UCSD-AML1 (cell line): Measurements from ENCODE around the gene GDF7.

ENCODE experiments used
- DNase-seq: peaks from one replicate; lab custom pipeline; 2025; ENCODE audit not compliant: unreplicated experiment; lab: John Stamatoyannopoulos, UW

GDF7 gene

GRCh38 chr2:20627712-20628380 lies 39.1 kb upstream of the GDF7 start:
- DNase-seq = no peak

- no peak for DNase-seq
Measured at GRCh38 chr2:20629181-20629580, 37.8 kb upstream of the GDF7 start.

GRCh38 chr2:20629581-20630171 lies 37.3 kb upstream of the GDF7 start:
- no peak for DNase-seq

DNA sequence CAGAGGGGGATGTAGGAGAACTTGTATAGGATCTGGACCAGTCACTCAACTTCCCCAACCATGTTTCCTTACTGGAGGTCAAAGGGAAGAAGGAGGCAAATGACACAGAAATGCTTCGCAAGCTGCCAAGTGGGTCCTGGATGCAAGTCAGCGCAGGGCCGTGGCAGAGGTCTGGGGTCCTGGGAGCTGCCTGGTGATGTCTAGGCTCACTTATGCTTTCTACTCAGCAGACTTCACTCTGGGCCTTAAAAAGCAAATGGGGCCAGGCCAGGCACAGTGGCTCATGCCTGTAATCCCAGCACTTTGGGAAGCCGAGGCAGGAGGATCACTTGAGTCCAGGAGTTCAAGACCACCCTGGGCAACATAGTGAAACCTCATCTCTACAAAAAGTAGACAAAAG lies 36.0 kb upstream of the GDF7 start:
- no peak for DNase-seq

- no peak for DNase-seq
Measured at GRCh38 chr2:20631617-20632307, 35.2 kb upstream of the GDF7 start.

DNA sequence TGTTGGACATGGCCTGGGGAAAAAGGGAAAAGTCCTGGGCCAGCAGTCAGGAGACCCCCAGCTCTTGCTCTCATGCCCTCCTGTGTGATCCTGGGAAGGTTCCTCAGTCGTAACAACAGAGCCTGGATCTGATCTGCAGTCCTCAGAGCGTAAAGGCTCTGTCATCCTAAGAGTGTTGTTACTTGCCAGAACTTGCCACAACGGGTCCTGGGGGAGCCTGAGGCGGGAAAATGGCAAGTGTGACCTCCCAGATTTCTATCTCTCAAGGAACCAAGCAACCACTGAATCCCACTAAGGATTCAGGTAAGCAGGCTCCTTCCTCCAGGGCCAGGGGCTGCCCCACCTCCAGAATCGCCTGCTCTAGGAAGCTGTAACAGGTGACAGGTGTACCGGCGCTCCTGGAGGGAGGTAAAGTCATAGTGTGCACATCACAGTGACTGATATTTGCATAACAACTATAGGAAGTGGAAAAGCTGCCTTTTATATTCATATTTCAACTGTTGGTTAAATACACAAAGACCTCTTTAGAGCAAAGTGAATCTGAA lies 34.4 kb upstream of the GDF7 start:
- DNase-seq = no peak

- no peak for DNase-seq
Measured at GRCh38 chr2:20633001-20633400, 33.9 kb upstream of the GDF7 start.

- DNase-seq = no peak
Measured at GRCh38 chr2:20633794-20634506, 33.0 kb upstream of the GDF7 start.

DNA sequence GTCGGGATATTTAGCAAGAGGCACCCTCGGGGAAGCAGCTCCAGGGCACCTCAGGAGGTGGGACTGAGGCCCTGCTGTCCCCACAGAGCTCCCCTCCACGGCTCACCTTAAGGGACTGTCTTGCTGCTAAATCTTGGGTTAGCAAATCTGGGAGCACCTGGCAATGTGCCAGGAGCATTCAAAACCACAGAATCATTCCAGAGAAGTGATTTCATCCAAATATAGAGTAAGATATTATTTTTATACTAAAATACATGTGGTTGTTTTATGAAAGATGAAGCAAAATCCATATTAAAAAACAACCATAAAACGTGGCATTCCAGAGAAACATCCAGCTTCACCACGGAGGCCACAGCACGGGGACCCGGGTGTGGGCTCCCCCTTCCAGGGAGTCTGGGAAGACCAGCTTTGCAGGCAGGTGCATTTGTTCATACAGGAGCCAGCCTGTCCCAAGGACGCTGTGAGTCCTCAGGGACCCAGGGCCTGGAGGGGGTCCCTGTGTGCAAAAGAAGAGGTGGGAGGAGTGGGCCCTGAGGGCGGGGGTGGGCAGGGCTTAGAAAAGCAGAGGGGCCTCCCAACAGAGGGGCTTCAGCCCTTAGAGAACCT lies 32.3 kb upstream of the GDF7 start:
- DNase-seq = no peak

DNA sequence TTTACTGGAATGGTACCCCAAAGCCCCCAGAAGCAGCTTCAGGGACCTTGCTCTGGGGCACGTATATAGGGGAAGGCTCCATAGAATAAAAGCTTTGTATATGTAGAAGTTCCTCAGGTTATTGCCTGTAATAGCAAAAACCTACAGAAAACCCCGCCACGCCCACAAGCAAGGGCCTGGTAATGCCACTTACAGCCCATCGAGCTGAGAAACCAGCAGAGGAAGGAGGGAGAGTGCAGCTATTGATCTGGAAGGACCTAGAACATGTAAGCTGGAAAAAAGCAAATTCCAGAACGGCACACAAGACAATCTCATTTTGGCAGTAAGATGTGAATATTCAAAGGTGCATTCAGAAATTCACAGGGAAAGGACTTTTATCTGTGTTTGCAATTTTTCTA lies 31.8 kb upstream of the GDF7 start:
- no peak for DNase-seq

- peak; percentile 55 for DNase-seq
Measured at GRCh38 chr2:20635675-20636584, 31.0 kb upstream of the GDF7 start.

DNA sequence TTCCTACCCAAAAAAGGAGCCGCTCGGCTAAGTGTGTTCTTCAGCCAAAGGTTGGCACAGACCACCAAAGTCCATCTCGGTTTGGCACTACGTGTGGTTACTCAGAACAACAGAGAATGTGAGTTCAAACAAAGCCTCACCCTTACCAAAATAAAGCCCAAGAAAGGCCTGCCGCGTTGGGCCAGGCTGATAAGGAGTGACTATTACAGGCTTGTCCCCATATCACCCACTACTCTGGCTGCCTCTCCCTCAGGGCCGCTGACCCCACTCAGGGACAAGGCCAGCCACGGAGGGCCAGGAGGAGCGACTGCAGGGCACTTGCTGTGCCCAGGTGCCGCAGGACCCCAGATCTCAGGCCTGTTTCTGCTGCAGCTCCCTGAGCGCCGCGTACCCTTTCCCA lies 29.8 kb upstream of the GDF7 start:
- DNase-seq = no peak

DNA sequence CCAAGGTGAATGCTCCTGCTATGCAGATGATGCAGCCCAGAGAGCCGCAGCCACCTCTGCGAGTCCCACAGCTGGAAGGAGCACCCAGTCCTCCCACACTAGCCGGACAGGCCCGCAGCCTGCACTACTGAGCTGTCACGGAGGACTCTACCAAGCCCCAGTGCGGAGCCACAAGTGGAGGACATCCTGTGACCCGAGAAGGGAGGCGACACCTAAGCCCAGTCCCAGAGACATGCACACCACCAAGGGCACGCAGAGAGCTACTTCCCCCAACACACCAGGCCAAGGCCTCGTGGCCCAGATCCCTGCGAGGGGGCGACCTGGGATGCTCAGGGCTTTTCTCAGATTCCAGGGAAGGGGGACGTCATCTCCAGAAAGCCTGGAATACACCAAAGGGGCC lies 28.9 kb upstream of the GDF7 start:
- DNase-seq = no peak

- DNase-seq = no peak
Measured at GRCh38 chr2:20638646-20639430, 28.1 kb upstream of the GDF7 start.

DNA sequence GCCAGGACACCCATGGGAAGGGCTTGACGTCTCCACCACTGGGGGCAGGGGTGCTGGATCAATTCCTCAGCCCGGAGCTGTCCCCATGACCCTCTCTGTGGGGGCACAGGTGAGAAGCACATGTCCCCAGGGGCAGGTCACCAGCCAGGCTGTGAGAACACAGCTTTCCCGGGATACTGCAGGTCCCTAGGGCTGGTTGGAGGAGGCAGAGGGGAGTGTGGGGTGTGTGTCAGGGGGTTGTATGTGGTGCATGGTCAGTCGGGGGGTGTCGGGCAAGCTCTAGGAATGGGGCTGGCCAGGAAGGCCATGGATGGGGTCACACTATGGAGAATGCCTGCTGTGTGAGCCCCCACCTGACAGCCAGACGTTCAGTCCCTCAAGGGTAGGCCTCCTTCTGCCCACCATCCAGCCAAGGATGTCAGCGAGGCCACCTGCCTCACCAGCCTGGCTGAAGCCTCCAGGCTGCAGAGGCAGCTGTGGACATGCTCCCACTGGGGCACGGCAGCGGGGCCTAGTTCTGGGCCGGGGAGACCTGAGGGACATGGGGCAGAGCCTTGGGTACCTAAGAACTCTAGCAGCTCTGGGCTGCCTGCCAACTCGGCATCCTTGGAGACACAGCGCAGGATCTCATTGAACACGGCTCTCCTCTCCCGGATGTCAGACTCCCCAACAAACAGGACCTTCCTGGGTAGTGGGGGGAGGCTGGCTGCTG lies 26.4 kb upstream of the GDF7 start:
- no peak for DNase-seq

DNA sequence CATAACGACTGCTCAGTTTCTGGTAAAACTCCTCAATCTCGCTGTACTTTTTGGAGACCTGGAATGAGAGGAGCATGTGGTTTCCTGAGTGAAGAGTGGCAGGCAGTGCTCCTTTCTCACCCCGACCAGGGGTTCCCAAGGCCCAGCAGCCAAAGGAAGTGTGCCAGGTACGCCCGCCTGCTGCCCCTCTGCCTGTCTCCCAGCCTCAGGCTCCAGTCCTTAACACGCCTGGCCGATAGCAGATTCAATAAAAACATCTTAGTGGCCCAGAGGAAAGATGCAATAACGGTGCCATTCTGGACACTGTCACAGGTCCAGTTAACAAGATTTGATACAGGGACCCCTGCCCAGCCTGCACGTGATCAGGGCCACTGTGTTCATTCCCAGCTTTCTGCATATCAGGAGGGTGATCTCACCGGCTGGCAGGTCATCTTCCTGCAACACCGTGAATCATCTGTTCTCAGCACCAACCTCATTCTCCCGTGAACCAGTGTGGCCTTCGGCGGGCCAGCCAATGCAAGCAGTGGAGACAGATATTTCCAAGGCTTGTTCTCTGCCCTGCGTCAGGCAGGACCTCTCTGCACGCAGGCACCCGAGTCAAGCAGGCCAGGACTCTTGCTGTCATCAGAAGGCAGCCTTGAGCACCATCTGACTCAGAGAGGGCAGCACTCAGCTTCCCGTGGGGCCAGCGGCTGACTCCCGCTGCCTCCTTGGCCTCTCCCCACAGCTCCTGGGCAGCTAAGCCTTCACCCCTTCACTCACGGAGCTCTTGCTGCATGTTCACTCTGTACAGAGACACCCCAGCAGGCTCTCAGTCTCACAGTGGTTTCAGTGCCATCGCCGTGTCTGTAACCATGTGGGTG lies 25.6 kb upstream of the GDF7 start:
- DNase-seq = no peak

DNA sequence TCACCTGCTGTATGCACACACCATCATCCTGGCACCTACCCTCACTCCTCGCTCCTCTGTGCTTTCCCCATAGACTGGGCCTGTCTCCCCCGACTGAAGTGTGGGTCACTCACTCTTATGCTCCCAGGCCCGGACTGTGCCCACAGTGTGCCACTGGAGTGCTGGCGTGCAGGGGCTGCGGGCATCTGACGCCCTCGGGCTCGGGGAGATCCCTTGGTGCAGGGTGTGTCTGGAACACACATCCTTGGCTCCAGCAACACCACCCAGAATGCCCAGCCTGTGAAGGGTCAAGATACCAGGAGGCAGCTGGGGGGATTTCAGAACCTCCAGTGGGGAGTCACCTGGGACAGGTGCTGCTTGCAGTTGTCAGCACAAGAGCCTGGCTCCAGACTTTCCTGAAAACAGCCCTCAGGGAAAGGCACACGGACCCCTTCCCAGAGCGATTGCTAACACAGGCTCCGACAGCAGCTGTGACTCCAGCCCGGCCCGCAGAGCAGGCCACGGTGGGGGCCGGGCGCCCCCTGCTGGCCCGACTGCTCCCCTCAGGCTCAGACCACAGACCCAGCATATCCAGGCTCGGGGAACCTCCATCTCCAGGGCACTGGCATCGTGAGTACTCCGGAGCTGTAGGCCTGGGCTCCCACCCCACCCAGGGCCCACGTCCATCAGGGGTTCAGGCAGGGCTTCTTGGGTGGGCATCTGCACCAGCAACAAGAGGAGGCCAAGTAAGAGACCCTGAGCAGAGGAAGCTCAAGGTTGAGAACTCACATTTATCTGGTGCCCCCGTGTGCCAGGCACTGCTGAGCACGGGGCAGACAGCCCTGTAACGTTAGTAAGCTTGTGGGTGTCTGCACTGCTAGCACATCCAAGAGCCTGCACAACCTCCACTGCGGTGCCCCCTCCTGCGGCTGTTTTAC lies 24.6 kb upstream of the GDF7 start:
- DNase-seq = peak; percentile 81
